H1 (cell line): Measurements from ENCODE around the gene CELF6. TPM values are rescaled to one million over a fixed set of nuclear protein-coding genes. Genes with fewer than 3 reads are reported as not detected.

Experiments
- CTCF ChIA-PET: fragments of 300-600 bp; sonication (Branson Sonifier 250); formaldehyde crosslinking; loops from one replicate; lab custom pipeline; 2021; ENCODE audit not compliant: partially characterized antibody; lab: Charles Lee
- POLR2A ChIA-PET: fragments of 300-600 bp; sonication (Branson Sonifier 250); formaldehyde crosslinking; loops from one replicate; lab custom pipeline; 2021; ENCODE audit warnings: inconsistent platforms; ENCODE audit not compliant: partially characterized antibody; lab: Charles Lee
- DNase-seq, 2 experiments: peaks; one replicate each; pipeline versions ENCODE4 v3.0.0 to v3.0.0-alpha.2; 2010 to 2022; ENCODE audit warnings: low spot score in 2 of 2, low read depth in 1 of 2, mixed read lengths in 1 of 2
- FAIRE-seq: peaks from 2 replicates; lab custom pipeline; 2011; peaks lifted over from hg19 to GRCh38; lab: Jason Lieb, UNC
- H2AFZ ChIP-seq: 2 replicates; pipeline ENCODE4 v1.8.1; 2012; ENCODE audit warnings: low read length, inconsistent platforms
- H2AK5ac ChIP-seq: 2 replicates; pipeline ENCODE4 v1.6.1; 2013; ENCODE audit warnings: low read depth, low read length
- H2BK120ac ChIP-seq: replicated peaks from 2 replicates; pipeline ENCODE3; 2013; ENCODE audit warnings: low read depth, low read length, inconsistent platforms
- H2BK12ac ChIP-seq: 2 replicates; pipeline ENCODE4 v1.6.1; 2013; ENCODE audit warnings: low read depth, low read length
- H2BK15ac ChIP-seq: 2 replicates; pipeline ENCODE4 v1.6.1; 2013; ENCODE audit warnings: low read length
- H2BK20ac ChIP-seq: 2 replicates; pipeline ENCODE4 v1.6.1; 2013; ENCODE audit warnings: low read length
- H2BK5ac ChIP-seq: 2 replicates; pipeline ENCODE4 v1.6.1; 2013; ENCODE audit warnings: low read depth, low read length
- H3K14ac ChIP-seq: 2 replicates; pipeline ENCODE4 v1.6.1; 2013; ENCODE audit warnings: inconsistent platforms; ENCODE audit not compliant: insufficient read length
- H3K18ac ChIP-seq: 2 replicates; pipeline ENCODE4 v1.6.1; 2013; ENCODE audit warnings: low read length; ENCODE audit errors: extremely low read depth
- H3K23ac ChIP-seq: 2 replicates; pipeline ENCODE4 v1.6.1; 2013; ENCODE audit warnings: inconsistent platforms; ENCODE audit not compliant: insufficient read length
- H3K23me2 ChIP-seq: 2 replicates; pipeline ENCODE4 v1.6.1; 2013; ENCODE audit warnings: low read depth, low read length
- H3K27ac ChIP-seq: 2 replicates; pipeline ENCODE4 v1.6.1; 2011; ENCODE audit warnings: low read depth, low read length, inconsistent platforms
- H3K27me3 ChIP-seq, 4 experiments: replicated peaks in 1 of 4; 1 replicate in 1 of 4; 2 replicates in 3 of 4; pipeline versions ENCODE4 v1.6.1 to v1.8.1; 2011 to 2013; ENCODE audit warnings: low read length in 3 of 4, mild to moderate bottlenecking in 3 of 4, inconsistent platforms in 2 of 4, mixed read lengths in 2 of 4, moderate library complexity in 1 of 4; ENCODE audit not compliant: control insufficient read depth in 3 of 4, insufficient read depth in 3 of 4; ENCODE audit errors: extremely low read depth in 1 of 4
- H3K36me3 ChIP-seq, 4 experiments: 2 replicates each; pipeline versions ENCODE4 v1.6.1 to v1.8.1; 2011 to 2013; ENCODE audit warnings: mild to moderate bottlenecking in 4 of 4, low read length in 3 of 4, moderate library complexity in 2 of 4, control low read depth in 1 of 4, inconsistent platforms in 1 of 4; ENCODE audit not compliant: insufficient read depth in 4 of 4, control insufficient read depth in 2 of 4
- H3K4ac ChIP-seq: replicated peaks from 2 replicates; pipeline ENCODE3; 2013; ENCODE audit warnings: low read length, low read depth, mixed read lengths, inconsistent platforms; ENCODE audit not compliant: insufficient read length
- H3K4me1 ChIP-seq, 4 experiments: replicated peaks in 1 of 4; 1 replicate in 1 of 4; 2 replicates in 3 of 4; pipeline versions ENCODE4 v1.6.1 to v1.8.1; 2011 to 2013; ENCODE audit warnings: low read length in 3 of 4, inconsistent platforms in 2 of 4, mixed read lengths in 1 of 4; ENCODE audit not compliant: insufficient read depth in 4 of 4, control insufficient read depth in 3 of 4
- H3K4me2 ChIP-seq, 2 experiments: 2 replicates each; pipeline versions ENCODE4 v1.6.1 to v1.8.1; 2011 to 2013; ENCODE audit warnings: low read depth in 2 of 2, low read length in 2 of 2, control low read depth in 1 of 2, inconsistent platforms in 1 of 2, mild to moderate bottlenecking in 1 of 2; ENCODE audit not compliant: insufficient read depth in 1 of 2
- H3K4me3 ChIP-seq, 4 experiments: fragments of 200-600, 300-600 bp in 1 of 4; sonication (generic), shearing (Covaris generic), sonication (Bioruptor Twin) in 1 of 4; 2 replicates each; pipeline versions ENCODE4 v1.5.1 to v1.8.1; 2011 to 2016; ENCODE audit warnings: low read length in 4 of 4, low read depth in 3 of 4, control low read depth in 2 of 4, inconsistent platforms in 2 of 4, mild to moderate bottlenecking in 2 of 4, mixed read lengths in 1 of 4, moderate library complexity in 1 of 4; ENCODE audit not compliant: insufficient read depth in 2 of 4; ENCODE audit errors: extremely low read depth in 1 of 4
- H3K56ac ChIP-seq: replicated peaks from 2 replicates; pipeline ENCODE3; 2013; ENCODE audit warnings: low read depth, mild to moderate bottlenecking, mixed read lengths, low read length, inconsistent platforms; ENCODE audit not compliant: insufficient read length
- H3K79me1 ChIP-seq: 2 replicates; pipeline ENCODE4 v1.6.1; 2013; ENCODE audit warnings: low read depth, low read length, control low read depth
- H3K79me2 ChIP-seq, 2 experiments: 2 replicates each; pipeline versions ENCODE4 v1.6.1 to v1.8.1; 2012 to 2013; ENCODE audit warnings: low read length in 2 of 2, mild to moderate bottlenecking in 2 of 2, inconsistent platforms in 1 of 2; ENCODE audit not compliant: insufficient read depth in 2 of 2, control insufficient read depth in 1 of 2
- H3K9ac ChIP-seq, 4 experiments: replicated peaks in 1 of 4; 1 replicate in 1 of 4; 2 replicates in 3 of 4; pipeline versions ENCODE4 v1.6.1 to v1.8.1; 2011 to 2013; ENCODE audit warnings: low read depth in 3 of 4, low read length in 3 of 4, control low read depth in 2 of 4, mild to moderate bottlenecking in 2 of 4, moderate library complexity in 2 of 4, inconsistent platforms in 1 of 4; ENCODE audit errors: extremely low read depth in 1 of 4
- H3K9me3 ChIP-seq, 2 experiments: 2 replicates each; pipeline versions ENCODE4 v1.6.1 to v1.8.1; 2012 to 2013; ENCODE audit warnings: mild to moderate bottlenecking in 2 of 2, moderate library complexity in 2 of 2, control low read depth in 1 of 2, inconsistent platforms in 1 of 2, low read depth in 1 of 2, low read length in 1 of 2, mixed read lengths in 1 of 2; ENCODE audit not compliant: insufficient read depth in 2 of 2
- H4K20me1 ChIP-seq, 2 experiments: replicated peaks in 1 of 2; 2 replicates each; pipeline versions ENCODE3 to v1.8.1; 2011 to 2013; ENCODE audit warnings: inconsistent platforms in 2 of 2, low read length in 2 of 2, mild to moderate bottlenecking in 1 of 2; ENCODE audit not compliant: insufficient read depth in 2 of 2, control insufficient read depth in 1 of 2
- H4K5ac ChIP-seq: 2 replicates; pipeline ENCODE4 v1.6.1; 2013; ENCODE audit warnings: low read length, low read depth, mixed read lengths, inconsistent platforms; ENCODE audit not compliant: insufficient read length
- H4K8ac ChIP-seq: 2 replicates; pipeline ENCODE4 v1.8.0; 2013; ENCODE audit warnings: mild to moderate bottlenecking, moderate library complexity, low read length, inconsistent platforms; ENCODE audit not compliant: insufficient read depth; ENCODE audit errors: extremely low read depth
- H4K91ac ChIP-seq: replicated peaks from 2 replicates; pipeline ENCODE3; 2013; ENCODE audit warnings: low read length, mixed read lengths, inconsistent platforms; ENCODE audit not compliant: insufficient read length
- BCL11A ChIP-seq, 2 experiments: IDR thresholded peaks; one replicate each; pipeline ENCODE4 v1.6.1; 2011; ENCODE audit warnings: low read depth in 2 of 2, low read length in 2 of 2, mild to moderate bottlenecking in 2 of 2
- E2F6 ChIP-seq: IDR thresholded peaks from 2 replicates; pipeline ENCODE4 v1.6.1; 2012; ENCODE audit warnings: inconsistent platforms
- RAD21 ChIP-seq, 2 experiments: IDR thresholded peaks in 1 of 2; conservative IDR thresholded peaks in 1 of 2; 2 replicates each; pipeline ENCODE4 v1.6.1; 2011; ENCODE audit warnings: low read depth in 2 of 2, low read length in 2 of 2, improper control_type of control experiment in 1 of 2, inconsistent platforms in 1 of 2, mild to moderate bottlenecking in 1 of 2, moderate library complexity in 1 of 2
- YY1 ChIP-seq: IDR thresholded peaks from 2 replicates; pipeline ENCODE4 v1.6.1; 2011; ENCODE audit warnings: low read depth, mild to moderate bottlenecking, low read length
- whole genome bisulfite sequencing, 2 experiments: shearing (Covaris generic) in 1 of 2; methylation state at CpG; one replicate each; pipeline versions ENCODE4 v1.1.6 to v1.1.7; 2013 to 2015; ENCODE audit warnings: low lambda C conversion rate in 2 of 2, mixed read lengths in 2 of 2, inconsistent platforms in 1 of 2, low coverage in 1 of 2, missing lambda C conversion rate in 1 of 2; ENCODE audit not compliant: insufficient replicate concordance in 2 of 2, insufficient coverage in 1 of 2, insufficient read length in 1 of 2; ENCODE audit errors: extremely low coverage in 1 of 2, missing lambda C conversion rate in 1 of 2; 5-methylcytosine and 5-hydroxymethylcytosine counted together
- polyA plus RNA-seq, 7 experiments: library from polyadenylated mRNA; depleted of rRNA in 3 of 7; stranded (reverse) in 5 of 7; unstranded in 2 of 7; fragments of >200 nt in 5 of 7; fragments of 200-250 nt in 2 of 7; gene quantifications; 1 replicate in 5 of 7; 2 replicates in 1 of 7; 4 replicates in 1 of 7; pipeline versions ENCODE4 v1.2.1 to v1.2.3, GENCODE V29; 2011 to 2013; ENCODE audit warnings: missing spikeins in 2 of 7, mixed read lengths in 2 of 7
- total RNA-seq: library from RNA; stranded (reverse); fragmentation: NEBNext Ultra II Directional; extraction: Animal tissue kit (Norgen Biotek cat#: 25700); gene quantifications from 2 replicates; pipeline ENCODE4 v1.2.1, GENCODE V29; 2021
- TF ChIP-seq, protein P1 (sequence below), 3 experiments: IDR thresholded peaks; 1 replicate in 2 of 3; 2 replicates in 1 of 3; pipeline versions ENCODE4 v1.5.1 to v1.6.1; 2011; ENCODE audit warnings: low read length in 3 of 3, mild to moderate bottlenecking in 3 of 3, inconsistent platforms in 2 of 3, low read depth in 1 of 3, moderate library complexity in 1 of 3; ENCODE audit not compliant: insufficient read depth in 1 of 3; ENCODE audit errors: control extremely low read depth in 1 of 3

Gene CELF6
- total and polyA plus RNA-seq, 2 of the 8 experiments (the other 6 are each of a cell fraction or from before 2014, with no cell fraction given), result 0.09 to 0.19 TPM

DNA sequence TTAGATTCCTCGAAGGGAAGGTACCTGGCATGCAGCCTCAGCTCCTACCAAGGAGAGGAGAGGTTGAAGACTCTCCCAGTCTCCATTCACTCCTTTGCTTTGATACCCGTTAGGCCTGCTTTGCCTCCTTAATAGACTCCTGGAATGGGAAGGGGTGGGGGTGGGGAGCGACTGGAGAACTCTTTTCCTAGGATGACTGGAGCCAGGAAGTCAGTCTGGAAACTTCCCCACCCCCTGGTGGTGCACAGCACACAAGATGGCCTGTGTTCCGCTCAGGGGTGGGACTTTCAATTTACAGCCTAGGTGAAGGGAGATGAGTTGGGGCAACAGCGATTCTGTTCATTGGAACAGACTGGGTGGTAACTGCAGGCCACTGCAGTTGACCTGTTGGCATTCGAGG lies 21.4 kb upstream of the CELF6 start:
- H3K9me3 ChIP-seq, result no peaks in the 10 kb centered on the region
- peak; percentile 46 to 80 for DNase-seq

More for the DNA sequence above, 21.4 kb upstream of the CELF6 start:
- Histone ChIP-seq H3K4me3 (no peak overlapping the region), H3K56ac (no peak overlapping the region), H2AFZ (no peak overlapping the region), H4K5ac (no peak overlapping the region), H2BK120ac (no peak overlapping the region), H3K23me2 (no peaks in the 10 kb centered on the region; the same call in 1 of the 2 replicates), H2AK5ac (no peak overlapping the region), H2BK15ac (no peak overlapping the region), H4K8ac (no peak overlapping the region), H3K4ac (no peak overlapping the region), H2BK20ac (no peak overlapping the region), H3K4me1 (peaks cover 0 to 2% (median 2%) of the 10 kb centered on the region in 4 experiments; a peak in 4 of 7 replicates), H4K20me1 (peaks cover 0 to 1% of the 10 kb centered on the region in 2 experiments), H3K4me2 (no peak overlapping the region), H3K18ac (no peak overlapping the region), H3K79me2 (no peaks in the 10 kb centered on the region), H3K14ac (no peak overlapping the region), H3K9ac (no peak overlapping the region; a peak in 1 of 7 replicates), H2BK5ac (no peak overlapping the region), H3K27ac (no peak overlapping the region), H3K79me1 (no peaks in the 10 kb centered on the region), H4K91ac (no peak overlapping the region), H3K27me3 (no peaks in the 10 kb centered on the region), H2BK12ac (no peak overlapping the region), H3K36me3 (peaks cover 0 to 19% (median 10%) of the 10 kb centered on the region in 4 experiments; a peak in 7 of 8 replicates), H3K23ac (no peak overlapping the region)
- ChIA-PET POLR2A (no interaction called here), CTCF (interaction anchor here (0.6 to 4.7 kb wide), 15 partner anchors 11 to 258 kb away, joined by 3 to 30 read pairs (median 4); no protein-coding TSS in a partner anchor)
- TF ChIP-seq BCL11A (IDR thresholded peaks at IDR 0.05; ENCODE audit: low read depth in 2 of 2, low read length in 2 of 2) (no peak), RAD21 (IDR thresholded peaks at IDR 0.05 in 1 of 2, conservative IDR thresholded peaks at IDR 0.05 in 1 of 2; ENCODE audit: low read depth in 2 of 2, low read length in 2 of 2) (peak; percentile 12 to 42; a peak in 2 of 4 replicates), E2F6 (no peak), YY1 (peak; percentile 63)
- TF ChIP-seq, protein P1, sequence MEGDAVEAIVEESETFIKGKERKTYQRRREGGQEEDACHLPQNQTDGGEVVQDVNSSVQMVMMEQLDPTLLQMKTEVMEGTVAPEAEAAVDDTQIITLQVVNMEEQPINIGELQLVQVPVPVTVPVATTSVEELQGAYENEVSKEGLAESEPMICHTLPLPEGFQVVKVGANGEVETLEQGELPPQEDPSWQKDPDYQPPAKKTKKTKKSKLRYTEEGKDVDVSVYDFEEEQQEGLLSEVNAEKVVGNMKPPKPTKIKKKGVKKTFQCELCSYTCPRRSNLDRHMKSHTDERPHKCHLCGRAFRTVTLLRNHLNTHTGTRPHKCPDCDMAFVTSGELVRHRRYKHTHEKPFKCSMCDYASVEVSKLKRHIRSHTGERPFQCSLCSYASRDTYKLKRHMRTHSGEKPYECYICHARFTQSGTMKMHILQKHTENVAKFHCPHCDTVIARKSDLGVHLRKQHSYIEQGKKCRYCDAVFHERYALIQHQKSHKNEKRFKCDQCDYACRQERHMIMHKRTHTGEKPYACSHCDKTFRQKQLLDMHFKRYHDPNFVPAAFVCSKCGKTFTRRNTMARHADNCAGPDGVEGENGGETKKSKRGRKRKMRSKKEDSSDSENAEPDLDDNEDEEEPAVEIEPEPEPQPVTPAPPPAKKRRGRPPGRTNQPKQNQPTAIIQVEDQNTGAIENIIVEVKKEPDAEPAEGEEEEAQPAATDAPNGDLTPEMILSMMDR (IDR thresholded peaks at IDR 0.05; ENCODE audit: control extremely low read depth in 1 of 3, insufficient read depth in 1 of 3, low read depth in 1 of 3, low read length in 3 of 3), result peak; percentile 55 to 69 (median 57)
- no peak for FAIRE-seq
- WGBS, 2 experiments, result 81% methylated on average over 5 of the region's 6 CpGs; no CpG with 5 or more reads in 1 of the 2 experiments
